Left lung (tissue), 10 donors: ENCODE measurements around the gene SCG3. TPM values are rescaled to one million over a fixed set of nuclear protein-coding genes. Genes with fewer than 3 reads are reported as not detected.

Source experiments
- ATAC-seq: fragments of 200-7000 bp; cut with Tn5 transposase; one replicate; pipeline ENCODE4 v1.9.1; 2020; ENCODE audit warnings: moderate library complexity
- DNase-seq, 4 donors: peaks; one replicate each; pipeline ENCODE4 v3.0.0-alpha.2; 2013 to 2020
- H3K27ac ChIP-seq, 2 donors: fragments of 200-600 bp; sonication (generic) in 1 of 2; one replicate each; pipeline versions ENCODE4 v1.5.0 to v1.8.0; 2020 to 2021
- H3K27me3 ChIP-seq, 2 donors: fragments of 200-600 bp; sonication (generic) in 1 of 2; one replicate each; pipeline versions ENCODE4 v1.5.0 to v1.8.0; 2020 to 2021
- H3K36me3 ChIP-seq, 2 donors: fragments of 200-600 bp; sonication (generic) in 1 of 2; one replicate each; pipeline versions ENCODE4 v1.5.0 to v1.8.0; 2020 to 2021
- H3K4me1 ChIP-seq, 2 donors: fragments of 200-600 bp; one replicate each; pipeline ENCODE4 v1.8.0; 2021
- H3K4me3 ChIP-seq, 2 donors: fragments of 200-600 bp; sonication (generic) in 1 of 2; one replicate each; pipeline versions ENCODE4 v1.5.0 to v1.8.0; 2020 to 2021; ENCODE audit warnings: mild to moderate bottlenecking in 1 of 2
- H3K9me3 ChIP-seq, 2 donors: fragments of 200-600 bp; sonication (generic) in 1 of 2; one replicate each; pipeline versions ENCODE4 v1.5.0 to v1.8.0; 2020 to 2021
- CTCF ChIP-seq, 2 donors: fragments of 200-600 bp; sonication (generic) in 1 of 2; IDR thresholded peaks; one replicate each; pipeline versions ENCODE4 v1.5.0 to v1.8.0; 2021; ENCODE audit warnings: antibody characterized with exemption in 2 of 2
- intact Hi-C, 2 donors: fragments of 100-400 bp; cut with DNase I; formaldehyde crosslinking; loops; one replicate each; pipeline versions ENCODE4 v1.11.2 to v1.14.2; 2022
- polyA plus RNA-seq, 6 donors: library from polyadenylated mRNA; unstranded; fragments of 120-200 nt; gene quantifications; one replicate each; pipeline ENCODE4 v1.2.1, GENCODE V29; 2013; ENCODE audit not compliant: insufficient read length in 6 of 6
- total RNA-seq, 2 donors: library from RNA; stranded (reverse); fragmentation: NEBNext Ultra II Directional; extraction: Animal tissue kit (Norgen Biotek cat#: 25700); gene quantifications; one replicate each; pipeline ENCODE4 v1.2.1, GENCODE V29; 2021
- donor health status: DM: no; HTN: yes; CAD: no.
- donor health status: DM: no; HTN: no; CAD: no.

The SCG3 gene
- total and polyA plus RNA-seq, 8 donors, result 0.12 to 2.2 (median 1.2) TPM; not detected in 1

- no peaks in the 10 kb centered on the region for H3K36me3 ChIP-seq
- no peak overlapping the region for H3K4me3 ChIP-seq
- H3K27ac ChIP-seq, result no peak overlapping the region
- H3K4me1 ChIP-seq, result no peaks in the 10 kb centered on the region
- DNase-seq (no peak), ATAC-seq (peak; percentile 54)
- no peaks in the 10 kb centered on the region for H3K27me3 ChIP-seq
- intact Hi-C loops, result loop anchor here in 1 of 2 donors (10.0 kb wide), 1 partner anchor 116 kb away; no protein-coding TSS in a partner anchor
- H3K9me3 ChIP-seq, result no peaks in the 10 kb centered on the region
- no peak for TF ChIP-seq CTCF (IDR thresholded peaks at IDR 0.05)
Measured at GRCh38 chr15:51658664-51659063, 22.6 kb upstream of the SCG3 start.

GRCh38 chr15:51661072-51661471 lies 20.2 kb upstream of the SCG3 start:
- Histone ChIP-seq H3K36me3 (no peaks in the 10 kb centered on the region), H3K4me1 (no peaks in the 10 kb centered on the region), H3K27me3 (no peaks in the 10 kb centered on the region), H3K9me3 (no peaks in the 10 kb centered on the region), H3K27ac (no peak overlapping the region), H3K4me3 (no peak overlapping the region)
- intact Hi-C loops, result no loop called here
- TF ChIP-seq CTCF (IDR thresholded peaks at IDR 0.05), result no peak
- DNase-seq, result no peak
- ATAC-seq, result no peak

GRCh38 chr15:51667478-51667877 lies 13.8 kb upstream of the SCG3 start:
- Histone ChIP-seq H3K4me3 (no peak overlapping the region), H3K36me3 (no peaks in the 10 kb centered on the region), H3K27me3 (no peaks in the 10 kb centered on the region), H3K9me3 (no peaks in the 10 kb centered on the region), H3K4me1 (peaks cover 0 to 4% of the 10 kb centered on the region in 2 donors), H3K27ac (no peak overlapping the region)
- no peak for TF ChIP-seq CTCF (IDR thresholded peaks at IDR 0.05)
- ATAC-seq, result no peak
- intact Hi-C loops, result no loop called here
- DNase-seq, result no peak

- ATAC-seq, result no peak
- DNase-seq, result no peak
- H3K27me3 ChIP-seq, result no peaks in the 10 kb centered on the region
- no peak for TF ChIP-seq CTCF (IDR thresholded peaks at IDR 0.05)
- peaks cover 0 to 4% of the 10 kb centered on the region in 2 donors for H3K4me1 ChIP-seq
- intact Hi-C loops, result no loop called here
- H3K4me3 ChIP-seq, result no peak overlapping the region
- H3K36me3 ChIP-seq, result no peaks in the 10 kb centered on the region
- no peak overlapping the region for H3K27ac ChIP-seq
- H3K9me3 ChIP-seq, result no peaks in the 10 kb centered on the region
Measured at GRCh38 chr15:51668446-51668845, 12.9 kb upstream of the SCG3 start.

GRCh38 chr15:51669381-51669780 lies 11.9 kb upstream of the SCG3 start:
- no peak for TF ChIP-seq CTCF (IDR thresholded peaks at IDR 0.05)
- no peak for ATAC-seq
- H3K9me3 ChIP-seq, result no peaks in the 10 kb centered on the region
- no peaks in the 10 kb centered on the region for H3K27me3 ChIP-seq
- intact Hi-C loops, result no loop called here
- no peak overlapping the region for H3K4me3 ChIP-seq
- peaks cover 0 to 4% of the 10 kb centered on the region in 2 donors for H3K4me1 ChIP-seq
- H3K36me3 ChIP-seq, result no peaks in the 10 kb centered on the region
- no peak overlapping the region for H3K27ac ChIP-seq
- no peak for DNase-seq
